Testis (tissue), 2 donors: ENCODE data around the gene TMEM114.

Experiments
- CTCF ChIP-seq, 3 experiments: fragments of 450-650 bp in 2 of 3; fragments of 200-600 bp in 1 of 3; sonication (generic) in 1 of 3; IDR thresholded peaks; one replicate each; pipeline ENCODE4 v1.5.1; 2016 to 2019; ENCODE audit warnings: antibody characterized with exemption in 3 of 3, mild to moderate bottlenecking in 2 of 3, moderate library complexity in 1 of 3
- POLR2A ChIP-seq: fragments of 450-650 bp; IDR thresholded peaks from one replicate; pipeline ENCODE4 v1.6.1; 2017; ENCODE audit warnings: antibody characterized with exemption, mild to moderate bottlenecking, moderate library complexity

- no peak for TF ChIP-seq CTCF (IDR thresholded peaks at IDR 0.05)
- no peak for TF ChIP-seq POLR2A
Observed at GRCh38 chr16:8621222-8621571, 30.9 kb upstream of the TMEM114 start.
